Activated CD4-positive, alpha-beta T cell treated with anti-CD3 and anti-CD28 coated beads for 4 hours (primary cell): Measurements from ENCODE around the gene TNFSF9.
"Not testable (repeated sequence)": the region's sequence is repeated elsewhere in the genome, so short reads cannot be mapped to it uniquely, and the experiment has no call there.

ENCODE experiments used
- DNase-seq, 2 donors: peaks; one replicate each; pipeline ENCODE4 v3.0.0-alpha.2; 2020

TNFSF9 gene

DNA sequence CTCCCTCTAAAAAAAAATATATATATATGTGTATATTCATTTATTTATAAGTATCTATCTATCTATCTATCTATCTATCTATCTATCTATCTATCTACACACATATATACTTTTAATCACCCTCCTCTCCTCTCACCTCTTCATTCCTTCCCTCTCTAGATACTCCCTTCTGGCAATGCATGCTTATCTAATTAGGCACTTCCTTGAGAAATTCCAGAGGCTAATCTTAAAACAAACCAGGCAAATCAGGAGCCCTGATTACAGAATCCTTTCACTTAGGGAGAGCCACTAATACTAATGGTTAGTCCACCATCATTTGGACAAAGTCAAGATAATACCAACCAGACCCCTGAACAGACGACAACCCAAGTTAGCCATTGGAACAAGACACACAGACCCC, 42.5 kb downstream of the TNFSF9 start:
- DNase-seq: no peak

DNA sequence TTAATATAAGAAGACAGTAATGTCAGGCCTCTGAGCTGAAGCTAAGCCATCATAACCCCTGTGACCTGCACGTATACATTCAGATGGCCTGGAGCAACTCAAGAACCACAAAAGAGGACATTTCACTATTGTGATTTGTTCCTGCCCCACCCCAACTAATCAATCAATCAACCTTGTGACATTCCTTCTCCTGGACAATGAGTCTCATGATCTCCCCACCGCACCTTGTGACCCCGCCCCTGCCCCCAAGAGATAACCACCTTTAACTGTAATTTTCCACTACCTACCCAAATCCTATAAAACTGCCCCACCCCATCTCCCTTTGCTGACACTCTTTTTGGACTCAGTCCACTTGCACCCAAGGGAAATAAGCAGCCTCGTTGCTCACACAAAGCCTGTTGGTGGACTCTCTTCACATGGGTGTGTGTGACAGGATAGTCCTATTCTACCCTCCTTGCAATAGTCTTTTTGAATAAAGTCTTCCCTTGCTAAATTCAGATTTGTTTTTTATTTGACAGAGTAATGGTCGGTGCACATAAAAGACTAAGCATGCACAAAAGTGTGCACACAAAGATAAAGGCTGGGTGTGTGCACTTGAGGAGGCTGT, 46.1 kb downstream of the TNFSF9 start:
- DNase-seq: no peak

DNA sequence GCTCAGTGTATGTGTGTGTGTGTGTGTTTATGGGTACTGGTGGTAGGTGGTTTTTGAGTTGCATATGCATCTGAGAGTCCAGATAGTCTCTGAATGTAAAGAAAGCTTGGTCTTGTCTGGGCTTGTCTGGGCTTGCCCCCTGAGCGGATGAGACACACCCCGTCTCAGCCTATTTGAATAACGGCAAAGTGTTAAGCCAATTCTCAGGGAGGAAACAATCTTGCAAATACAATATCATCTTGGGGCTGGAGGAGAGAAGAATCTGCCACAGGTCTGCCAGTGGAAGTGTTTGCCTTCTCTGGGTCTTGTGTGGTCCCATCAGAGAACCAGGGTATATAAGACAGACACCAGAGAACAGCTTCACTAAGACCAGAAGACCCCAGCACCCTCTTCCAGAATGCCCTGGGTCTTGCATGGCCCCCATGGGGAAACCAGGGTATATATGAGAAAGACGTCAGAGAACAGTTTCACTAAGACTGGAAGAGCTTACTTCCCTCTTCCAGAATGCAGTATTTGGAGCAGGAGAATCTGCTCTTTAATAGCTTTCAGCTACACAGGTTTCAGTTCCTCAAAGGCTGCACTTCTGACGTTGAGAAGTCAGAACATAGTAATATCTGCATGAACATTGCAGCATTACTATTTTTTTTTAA, 46.8 kb downstream of the TNFSF9 start:
- no peak for DNase-seq

DNA sequence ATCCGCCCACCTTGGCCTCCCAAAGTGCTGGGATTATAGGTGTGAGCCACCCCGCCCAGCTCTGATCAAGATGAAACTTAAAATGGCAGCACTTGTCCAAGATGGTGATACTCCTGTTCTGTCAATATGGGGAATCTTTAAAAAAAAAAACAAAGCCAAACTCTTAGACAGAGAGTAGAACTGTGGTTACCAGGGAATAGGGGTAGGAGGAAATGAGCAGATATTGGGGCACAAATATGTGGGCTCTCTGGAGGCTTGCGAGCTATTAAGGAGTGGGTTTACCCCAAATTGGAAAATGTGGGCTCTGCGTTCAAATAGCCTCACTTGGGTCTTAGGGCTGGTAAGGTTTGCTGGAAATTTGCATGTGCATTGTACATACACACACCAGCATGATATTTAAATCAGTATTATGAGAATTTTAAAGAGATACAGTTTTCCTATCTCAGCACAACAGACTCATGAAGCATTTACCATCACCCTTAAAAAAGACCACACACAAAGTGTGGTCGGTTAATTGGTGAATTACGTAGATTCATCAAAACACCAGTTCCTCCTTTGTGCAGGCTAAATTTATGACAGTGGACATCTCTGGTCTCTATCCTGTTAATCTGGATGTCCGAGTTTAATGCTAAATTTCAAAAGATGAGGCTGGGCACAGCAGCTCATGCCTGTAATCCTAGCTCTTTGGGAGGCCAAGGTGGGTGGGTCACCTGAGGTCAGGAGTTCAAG, 48.8 kb downstream of the TNFSF9 start:
- DNase-seq: no peak

DNA sequence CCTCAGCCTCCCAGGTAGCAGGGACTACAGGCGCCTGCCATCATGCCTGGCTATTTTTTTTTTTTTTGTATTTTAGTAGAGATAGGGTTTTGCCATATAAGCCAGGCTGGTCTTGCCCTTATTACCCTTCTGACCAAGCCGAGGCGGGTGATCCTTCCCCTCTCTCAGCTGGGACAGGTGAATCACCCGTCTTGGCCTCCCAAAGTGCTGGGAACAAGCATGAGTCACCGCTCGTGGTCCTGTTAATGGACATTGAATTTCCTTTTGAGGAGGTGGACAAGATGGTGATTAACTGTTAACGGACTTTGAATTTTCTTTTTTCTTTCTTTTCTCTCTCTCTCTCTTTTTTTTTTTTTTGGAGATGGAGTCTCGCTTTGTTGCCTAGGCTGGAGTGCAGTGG, 49.5 kb downstream of the TNFSF9 start:
- no peak for DNase-seq

DNA sequence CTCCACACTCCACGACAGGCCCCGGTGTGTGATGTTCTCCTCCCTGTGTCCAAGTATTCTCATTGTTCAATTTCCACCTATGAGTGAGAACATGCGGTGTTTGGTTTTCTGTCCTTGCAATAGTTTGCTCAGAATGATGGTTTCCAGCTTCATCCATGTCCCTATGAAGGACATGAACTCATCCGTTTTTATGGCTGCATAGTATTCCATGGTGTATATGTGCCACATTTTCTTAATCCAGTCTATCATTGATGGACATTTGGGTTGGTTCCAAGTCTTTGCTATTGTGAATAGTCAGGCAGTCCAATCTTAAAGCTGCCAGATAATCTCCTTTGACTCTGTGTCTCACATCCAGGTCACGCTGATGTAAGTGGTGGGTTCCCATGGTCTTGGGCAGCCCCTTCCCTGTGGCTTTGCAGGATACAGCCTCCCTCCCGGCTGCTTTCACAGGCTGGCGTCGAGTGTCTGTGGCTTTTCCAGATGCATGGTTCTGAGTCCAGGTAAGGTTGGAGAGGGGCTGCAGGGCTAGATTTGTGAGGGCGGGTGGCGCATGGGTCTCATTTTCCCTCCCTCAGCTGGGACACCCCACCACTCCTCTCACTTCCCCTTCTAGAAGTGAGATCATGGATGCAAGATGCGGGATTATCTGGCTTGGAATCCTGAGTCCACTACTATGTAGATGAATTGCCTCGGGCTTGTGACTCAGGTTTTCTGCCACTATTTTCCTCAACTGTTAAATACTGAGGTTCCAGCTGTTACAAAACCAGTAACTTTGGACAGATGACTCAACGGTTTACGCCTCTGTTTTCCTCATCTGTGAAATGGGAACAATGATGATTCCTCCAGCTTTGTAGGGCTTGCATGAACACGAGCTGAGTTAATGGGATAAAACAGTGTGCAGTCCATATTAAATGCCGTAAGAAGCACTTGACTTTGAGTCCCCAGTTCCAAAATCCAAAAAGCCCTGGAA, 52.0 kb downstream of the TNFSF9 start:
- DNase-seq: not testable (repeated sequence)
